Prostate gland (tissue), 2 donors: ENCODE results near the gene LBHD2.

ENCODE experiments used
- POLR2A ChIP-seq: fragments of 450-650 bp; IDR thresholded peaks from one replicate; pipeline ENCODE4 v1.6.1; 2016; ENCODE audit warnings: antibody characterized with exemption, mild to moderate bottlenecking
- POLR2AphosphoS5 ChIP-seq: sonication (generic); formaldehyde crosslinking; IDR thresholded peaks from one replicate; pipeline ENCODE4 v1.6.1; 2017; ENCODE audit warnings: antibody characterized with exemption
- TF ChIP-seq, protein P1 (sequence below), 4 experiments: fragments of 200-600 bp in 2 of 4; fragments of 450-650 bp in 2 of 4; sonication (generic) in 2 of 4; IDR thresholded peaks; 1 replicate in 3 of 4; 2 replicates in 1 of 4; pipeline ENCODE4 v1.5.1; 2016 to 2019; ENCODE audit warnings: antibody characterized with exemption in 4 of 4, mild to moderate bottlenecking in 2 of 4, moderate library complexity in 2 of 4

DNA sequence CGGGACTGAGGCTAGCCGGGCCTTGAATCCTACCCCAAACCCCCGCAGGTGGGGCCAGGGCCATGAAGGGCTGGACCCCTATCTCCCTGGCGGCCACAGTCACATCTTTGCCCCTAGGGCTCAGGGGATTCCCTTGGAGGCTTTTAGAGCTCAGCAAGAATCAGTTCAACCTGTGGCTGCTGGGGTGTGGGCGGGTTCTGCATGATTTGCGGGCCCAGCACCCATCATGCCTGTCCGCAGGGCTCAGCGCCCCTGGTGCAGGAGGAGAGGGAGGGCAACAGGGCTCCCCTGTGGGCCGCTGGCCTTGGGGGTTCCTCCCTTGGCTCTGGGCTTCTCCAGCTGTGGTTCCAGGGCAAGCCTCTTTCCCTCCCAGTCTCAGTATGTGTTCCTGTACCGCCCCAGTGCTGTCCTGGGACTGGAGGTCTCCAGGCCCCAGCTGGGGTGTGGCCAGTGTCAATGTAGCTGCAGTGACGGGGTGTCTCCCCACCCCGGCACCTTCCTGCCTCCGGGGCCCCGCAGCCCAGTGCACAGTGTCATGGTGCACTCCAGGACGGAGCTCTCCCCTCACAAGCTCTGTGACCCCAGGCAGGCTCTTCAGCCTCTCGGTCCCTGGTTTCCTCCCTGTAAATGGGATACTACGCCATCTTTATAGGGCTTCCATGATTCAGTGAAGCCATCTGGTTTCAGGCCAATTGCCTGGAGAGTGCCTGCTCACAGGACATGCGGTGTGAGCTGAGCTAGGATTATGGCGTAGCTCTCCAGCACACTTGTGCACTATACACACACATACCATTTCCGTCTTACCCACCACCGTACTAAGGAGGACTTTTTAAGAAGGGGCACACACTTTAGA, 9.9 kb upstream of the LBHD2 start:
- TF ChIP-seq, protein P1, sequence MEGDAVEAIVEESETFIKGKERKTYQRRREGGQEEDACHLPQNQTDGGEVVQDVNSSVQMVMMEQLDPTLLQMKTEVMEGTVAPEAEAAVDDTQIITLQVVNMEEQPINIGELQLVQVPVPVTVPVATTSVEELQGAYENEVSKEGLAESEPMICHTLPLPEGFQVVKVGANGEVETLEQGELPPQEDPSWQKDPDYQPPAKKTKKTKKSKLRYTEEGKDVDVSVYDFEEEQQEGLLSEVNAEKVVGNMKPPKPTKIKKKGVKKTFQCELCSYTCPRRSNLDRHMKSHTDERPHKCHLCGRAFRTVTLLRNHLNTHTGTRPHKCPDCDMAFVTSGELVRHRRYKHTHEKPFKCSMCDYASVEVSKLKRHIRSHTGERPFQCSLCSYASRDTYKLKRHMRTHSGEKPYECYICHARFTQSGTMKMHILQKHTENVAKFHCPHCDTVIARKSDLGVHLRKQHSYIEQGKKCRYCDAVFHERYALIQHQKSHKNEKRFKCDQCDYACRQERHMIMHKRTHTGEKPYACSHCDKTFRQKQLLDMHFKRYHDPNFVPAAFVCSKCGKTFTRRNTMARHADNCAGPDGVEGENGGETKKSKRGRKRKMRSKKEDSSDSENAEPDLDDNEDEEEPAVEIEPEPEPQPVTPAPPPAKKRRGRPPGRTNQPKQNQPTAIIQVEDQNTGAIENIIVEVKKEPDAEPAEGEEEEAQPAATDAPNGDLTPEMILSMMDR (IDR thresholded peaks at IDR 0.05): no peak
- TF ChIP-seq POLR2A (no peak), POLR2AphosphoS5 (no peak)
